Natural killer cell (primary cell): ENCODE data around the gene PUM2. TPM values are rescaled to one million over a fixed set of nuclear protein-coding genes. Genes with fewer than 3 reads are reported as not detected.
A peak's percentile ranks its signal among the peaks of the same experiment; 100 is the strongest.

Source experiments
- ATAC-seq, 3 donors: fragments of 150-1000 bp in 2 of 3; fragments of 200-7000 bp in 1 of 3; cut with Tn5 transposase; 1 replicate in 1 of 3; 2 replicates in 2 of 3; pipeline ENCODE4 v1.10.0; 2021; ENCODE audit warnings: mild to moderate bottlenecking in 2 of 3, moderate library complexity in 2 of 3
- DNase-seq, 2 donors: peaks; one replicate each; pipeline versions ENCODE4 v3.0.0 to v3.0.0-alpha.2; 2013 to 2021; ENCODE audit warnings: mixed read lengths in 1 of 2
- H3K27ac ChIP-seq: one replicate; pipeline ENCODE4 v1.5.1; 2013; ENCODE audit warnings: mild to moderate bottlenecking, low read length
- H3K27me3 ChIP-seq: one replicate; pipeline ENCODE4 v1.6.1; 2013; ENCODE audit warnings: low read length; ENCODE audit not compliant: control insufficient read depth, insufficient read depth
- H3K36me3 ChIP-seq: one replicate; pipeline ENCODE4 v1.6.1; 2013; ENCODE audit warnings: low read length; ENCODE audit not compliant: control insufficient read depth, insufficient read depth
- H3K4me1 ChIP-seq: one replicate; pipeline ENCODE4 v1.6.1; 2013; ENCODE audit warnings: low read length; ENCODE audit not compliant: control insufficient read depth, insufficient read depth
- H3K4me3 ChIP-seq: one replicate; pipeline ENCODE4 v1.5.1; 2013; ENCODE audit warnings: low read length
- H3K9me3 ChIP-seq: one replicate; pipeline ENCODE4 v1.6.1; 2013; ENCODE audit warnings: low read length; ENCODE audit not compliant: control insufficient read depth, insufficient read depth
- H3K27ac Mint-ChIP-seq, 2 donors: one replicate each; pipeline ENCODE4 v1.8.0; 2022; ENCODE audit warnings: mild to moderate bottlenecking in 2 of 2, mixed read lengths in 2 of 2, moderate library complexity in 1 of 2
- H3K27me3 Mint-ChIP-seq, 2 donors: one replicate each; pipeline ENCODE4 v1.8.0; 2022; ENCODE audit warnings: low read depth in 2 of 2, mixed read lengths in 2 of 2
- H3K36me3 Mint-ChIP-seq: one replicate; pipeline ENCODE4 v1.8.0; 2022; ENCODE audit warnings: mixed read lengths
- H3K4me1 Mint-ChIP-seq, 2 donors: one replicate each; pipeline ENCODE4 v1.8.0; 2022; ENCODE audit warnings: mixed read lengths in 2 of 2
- H3K4me3 Mint-ChIP-seq: one replicate; pipeline ENCODE4 v1.8.0; 2022; ENCODE audit warnings: mild to moderate bottlenecking, moderate library complexity, mixed read lengths
- H3K9me3 Mint-ChIP-seq, 2 donors: one replicate each; pipeline ENCODE4 v1.8.0; 2022; ENCODE audit warnings: mixed read lengths in 2 of 2
- CTCF ChIP-seq: fragments of 200-600 bp; IDR thresholded peaks from one replicate; pipeline ENCODE4 v1.8.0; 2022; ENCODE audit warnings: antibody characterized with exemption
- WGBS: methylation state at CpG from one replicate; pipeline ENCODE4 v1.1.7; 2013; ENCODE audit warnings: missing lambda C conversion rate; ENCODE audit not compliant: insufficient coverage; 5-methylcytosine and 5-hydroxymethylcytosine counted together
- intact Hi-C: fragments of 100-400 bp; cut with micrococcal nuclease; formaldehyde crosslinking; loops from one replicate; pipeline ENCODE4 v1.14.2; 2022
- total RNA-seq, 4 donors: library from RNA; stranded (reverse); fragments of 120-200 nt in 1 of 4; gene quantifications; one replicate each; pipeline versions ENCODE4 v1.2.3 to v1.2.4, GENCODE V29; 2013 to 2022

PUM2 gene
- total RNA-seq, 3 donors from 2014 or later (not counting 1 experiment from before 2014, with no cell fraction given): 115 to 157 (median 130) TPM

GRCh38 chr2:20221555-20221973, 129.1 kb downstream of the PUM2 start:
- Mint-ChIP-seq H3K27ac (no peak overlapping the region), H3K4me3 (peak overlapping the region; percentile 0), H3K27me3 (peaks cover 29 to 39% of the 10 kb centered on the region in 2 donors), H3K4me1 (no peaks in the 10 kb centered on the region), H3K9me3 (no peaks in the 10 kb centered on the region), H3K36me3 (no peaks in the 10 kb centered on the region)
- intact Hi-C loops: no loop called here
- Histone ChIP-seq H3K4me1 (peaks cover 15% of the 10 kb centered on the region), H3K27me3 (peaks cover 15% of the 10 kb centered on the region), H3K4me3 (no peak overlapping the region), H3K27ac (no peak overlapping the region), H3K36me3 (no peaks in the 10 kb centered on the region), H3K9me3 (no peaks in the 10 kb centered on the region)
- TF ChIP-seq CTCF: no peak
- ATAC-seq (no peak), DNase-seq (no peak)
- WGBS: 71% methylated on average over 2 of the region's 3 CpGs

GRCh38 chr2:20220806-20221554, 129.7 kb downstream of the PUM2 start:
- WGBS: 72% methylated on average over 3 of the region's 3 CpGs
- Mint-ChIP-seq H3K4me3 (no peak overlapping the region), H3K27me3 (peaks cover 29 to 37% of the 10 kb centered on the region in 2 donors), H3K27ac (no peak overlapping the region), H3K9me3 (no peaks in the 10 kb centered on the region), H3K36me3 (no peaks in the 10 kb centered on the region), H3K4me1 (no peaks in the 10 kb centered on the region)
- no peak for DNase-seq
- ATAC-seq: no peak
- peaks cover 15% of the 10 kb centered on the region for H3K4me1 ChIP-seq
- H3K27me3 ChIP-seq: peaks cover 13% of the 10 kb centered on the region
- no peaks in the 10 kb centered on the region for H3K9me3 ChIP-seq
- no peak overlapping the region for H3K4me3 ChIP-seq
- no peaks in the 10 kb centered on the region for H3K36me3 ChIP-seq
- TF ChIP-seq CTCF: no peak
- intact Hi-C loops: no loop called here
- H3K27ac ChIP-seq: no peak overlapping the region

- Mint-ChIP-seq H3K4me3 (no peak overlapping the region), H3K27ac (no peak overlapping the region), H3K27me3 (peaks cover 26 to 31% of the 10 kb centered on the region in 2 donors), H3K9me3 (no peaks in the 10 kb centered on the region), H3K4me1 (no peaks in the 10 kb centered on the region), H3K36me3 (no peaks in the 10 kb centered on the region)
- WGBS: 92% methylated on average over 13 of the region's 13 CpGs
- Histone ChIP-seq H3K36me3 (no peaks in the 10 kb centered on the region), H3K9me3 (no peaks in the 10 kb centered on the region), H3K27ac (no peak overlapping the region), H3K4me1 (peaks cover 9% of the 10 kb centered on the region), H3K27me3 (peaks cover 9% of the 10 kb centered on the region), H3K4me3 (no peak overlapping the region)
- DNase-seq: no peak
- no peak for ATAC-seq
- intact Hi-C loops: no loop called here
- no peak for TF ChIP-seq CTCF
Observed at GRCh38 chr2:20219763-20220380, 130.8 kb downstream of the PUM2 start.
